GM13977 (cell line): ENCODE data around the gene RFX2.

ENCODE experiments used
- DNase-seq: peaks from one replicate; pipeline ENCODE4 v3.0.0; 2012; ENCODE audit warnings: low spot score
- in situ Hi-C: fragments of 300-500 bp; cut with MboI; formaldehyde crosslinking; loops from one replicate; pipeline ENCODE4 v1.12.0; 2022; ENCODE audit warnings: low sequenced_read_pairs, low pct_unique_long_range_greater_than_20kb, mixed read lengths, inconsistent platforms; ENCODE audit not compliant: unreplicated experiment
- TF ChIP-seq, protein P1 (sequence below): IDR thresholded peaks from 2 replicates; pipeline ENCODE4 v1.5.1; 2012; ENCODE audit warnings: mild to moderate bottlenecking, control low read depth; ENCODE audit not compliant: insufficient read depth; ENCODE audit errors: extremely low read depth, missing control alignments

Gene RFX2

DNA sequence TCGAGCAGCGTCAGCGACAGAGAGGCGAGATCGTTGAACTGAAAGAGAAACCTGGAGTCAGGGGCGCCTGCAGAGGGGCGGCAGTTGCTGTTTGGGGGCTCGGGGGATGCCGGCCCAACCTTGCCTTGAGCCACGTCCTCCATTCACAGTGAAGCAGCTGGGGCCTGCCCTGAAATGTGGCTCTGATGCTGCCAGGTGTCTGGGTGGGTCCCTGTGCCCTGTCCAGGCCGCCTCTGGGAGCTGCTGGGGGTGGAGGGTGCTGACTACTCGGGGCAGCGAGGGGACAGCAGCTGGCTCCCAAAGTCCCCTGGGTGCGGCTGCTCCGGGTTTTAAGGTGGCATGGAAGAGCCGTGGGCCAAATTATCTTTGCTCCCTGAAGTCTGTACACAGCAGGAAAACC, 114.7 kb downstream of the RFX2 start:
- TF ChIP-seq, protein P1, sequence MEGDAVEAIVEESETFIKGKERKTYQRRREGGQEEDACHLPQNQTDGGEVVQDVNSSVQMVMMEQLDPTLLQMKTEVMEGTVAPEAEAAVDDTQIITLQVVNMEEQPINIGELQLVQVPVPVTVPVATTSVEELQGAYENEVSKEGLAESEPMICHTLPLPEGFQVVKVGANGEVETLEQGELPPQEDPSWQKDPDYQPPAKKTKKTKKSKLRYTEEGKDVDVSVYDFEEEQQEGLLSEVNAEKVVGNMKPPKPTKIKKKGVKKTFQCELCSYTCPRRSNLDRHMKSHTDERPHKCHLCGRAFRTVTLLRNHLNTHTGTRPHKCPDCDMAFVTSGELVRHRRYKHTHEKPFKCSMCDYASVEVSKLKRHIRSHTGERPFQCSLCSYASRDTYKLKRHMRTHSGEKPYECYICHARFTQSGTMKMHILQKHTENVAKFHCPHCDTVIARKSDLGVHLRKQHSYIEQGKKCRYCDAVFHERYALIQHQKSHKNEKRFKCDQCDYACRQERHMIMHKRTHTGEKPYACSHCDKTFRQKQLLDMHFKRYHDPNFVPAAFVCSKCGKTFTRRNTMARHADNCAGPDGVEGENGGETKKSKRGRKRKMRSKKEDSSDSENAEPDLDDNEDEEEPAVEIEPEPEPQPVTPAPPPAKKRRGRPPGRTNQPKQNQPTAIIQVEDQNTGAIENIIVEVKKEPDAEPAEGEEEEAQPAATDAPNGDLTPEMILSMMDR, result no peak
- in situ Hi-C loops, result no loop called here
- DNase-seq, result no peak

DNA sequence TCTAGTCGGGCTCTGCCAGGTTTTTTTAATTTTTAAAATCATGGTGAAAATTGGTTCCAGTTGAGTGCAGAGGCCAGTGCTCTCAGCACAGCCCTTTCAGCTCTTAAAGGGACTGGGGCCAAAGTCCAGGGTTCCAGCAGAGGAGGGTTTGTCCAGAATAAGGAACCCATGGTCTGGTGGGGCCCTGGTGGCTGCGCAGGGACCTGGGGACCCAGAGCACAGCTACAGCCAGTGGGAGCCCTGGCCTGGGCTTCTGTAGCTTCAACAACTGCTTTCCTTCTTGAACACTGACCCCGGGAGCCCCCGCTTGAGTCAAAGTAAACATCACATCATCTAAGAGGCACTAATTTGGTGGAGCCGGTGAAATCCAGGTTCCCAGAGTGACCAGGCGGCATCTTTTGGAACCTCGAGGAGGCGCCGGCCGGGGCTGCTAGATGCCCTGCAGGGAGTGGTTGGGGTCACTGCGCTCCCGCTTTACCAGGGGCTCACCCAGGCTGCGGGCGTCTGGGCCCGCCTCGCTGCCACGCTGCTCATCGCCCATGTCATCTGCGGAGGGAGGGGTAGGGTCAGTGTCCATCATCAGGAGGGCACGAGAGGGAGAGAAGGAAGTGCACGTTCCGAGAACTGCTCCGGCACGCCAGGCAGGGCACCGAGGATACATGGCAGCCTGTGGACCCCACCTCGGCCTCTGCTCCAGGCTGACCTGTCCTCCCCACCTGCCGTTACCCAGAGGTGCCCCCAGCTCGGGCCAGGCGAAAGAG, 115.7 kb downstream of the RFX2 start:
- TF ChIP-seq, protein P1, result no peak
- DNase-seq, result no peak
- in situ Hi-C loops, result no loop called here

DNA sequence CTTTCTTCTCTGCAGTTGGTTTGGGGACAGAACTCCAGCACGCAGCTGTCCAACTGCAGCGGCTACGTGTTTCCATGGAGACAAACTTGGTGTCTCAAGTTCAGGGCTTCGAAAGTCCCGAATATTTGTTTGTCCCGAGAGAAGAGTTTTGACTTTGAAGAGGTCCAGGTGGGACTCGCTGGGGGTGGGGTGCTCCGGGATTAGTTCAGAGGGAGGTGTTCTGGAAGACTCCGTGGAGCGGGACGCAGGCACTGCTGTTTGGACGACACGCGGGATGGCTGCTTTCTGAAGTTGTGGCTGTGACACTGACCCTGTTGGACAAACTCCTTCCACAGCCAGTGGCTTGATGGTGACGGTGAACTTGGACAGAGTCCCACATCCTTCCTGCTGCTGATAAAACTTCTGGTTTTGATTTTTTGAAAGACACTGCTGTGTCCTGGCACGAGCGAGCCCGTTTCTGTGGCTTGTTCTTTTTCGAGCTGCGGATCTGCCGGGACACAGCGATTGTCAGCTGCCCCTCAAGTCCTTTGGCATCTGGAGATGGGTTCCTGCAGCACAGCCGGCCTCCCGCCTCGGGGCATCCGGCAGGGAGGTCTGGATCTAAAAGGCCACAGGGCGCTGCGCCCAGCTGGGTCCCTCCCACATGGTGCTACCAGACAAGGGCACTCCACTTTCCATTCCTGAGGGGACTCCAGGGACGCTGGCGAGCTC, 116.5 kb downstream of the RFX2 start:
- in situ Hi-C loops, result no loop called here
- no peak for DNase-seq
- TF ChIP-seq, protein P1, result no peak

DNA sequence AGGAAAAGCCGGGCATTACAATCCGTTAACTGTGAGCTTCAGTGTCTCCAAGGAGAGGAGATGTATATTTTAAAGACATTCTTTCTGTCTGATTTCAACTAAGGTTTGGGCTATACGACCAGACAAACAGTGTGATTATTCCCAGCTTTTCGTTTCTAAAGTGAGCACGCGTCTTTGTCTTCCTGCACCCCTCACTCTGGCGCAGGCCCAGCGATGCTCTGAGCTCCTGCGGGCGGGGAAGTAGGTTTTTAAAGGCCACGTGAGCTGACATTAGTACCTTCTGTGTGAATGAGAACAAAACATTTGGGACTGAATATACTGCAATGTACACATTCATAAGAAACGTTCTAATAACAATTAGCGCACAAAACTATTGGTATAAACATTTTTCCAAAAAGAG, 117.1 kb downstream of the RFX2 start:
- TF ChIP-seq, protein P1, result no peak
- in situ Hi-C loops, result no loop called here
- DNase-seq, result no peak

DNA sequence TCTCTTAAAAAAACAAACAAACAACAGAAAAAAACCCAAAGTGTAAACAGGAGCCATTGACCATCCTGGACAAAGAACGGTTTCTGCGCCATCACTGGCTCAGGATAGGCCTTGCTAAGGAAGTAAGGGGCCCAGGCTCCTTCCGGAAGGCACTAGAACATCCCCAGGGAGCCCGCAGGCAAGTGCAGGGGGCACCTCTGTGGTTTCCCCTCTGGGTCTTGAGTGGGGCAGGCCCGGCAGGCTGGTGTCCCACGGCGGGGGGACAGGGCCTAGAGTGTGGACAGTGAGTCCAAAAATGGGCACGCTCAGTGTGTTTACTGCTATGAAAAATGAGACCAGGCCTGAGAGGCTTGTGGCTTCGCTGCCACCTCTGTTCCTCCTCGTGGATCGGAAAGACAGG, 117.5 kb downstream of the RFX2 start:
- DNase-seq, result no peak
- TF ChIP-seq, protein P1, result no peak
- in situ Hi-C loops, result no loop called here

DNA sequence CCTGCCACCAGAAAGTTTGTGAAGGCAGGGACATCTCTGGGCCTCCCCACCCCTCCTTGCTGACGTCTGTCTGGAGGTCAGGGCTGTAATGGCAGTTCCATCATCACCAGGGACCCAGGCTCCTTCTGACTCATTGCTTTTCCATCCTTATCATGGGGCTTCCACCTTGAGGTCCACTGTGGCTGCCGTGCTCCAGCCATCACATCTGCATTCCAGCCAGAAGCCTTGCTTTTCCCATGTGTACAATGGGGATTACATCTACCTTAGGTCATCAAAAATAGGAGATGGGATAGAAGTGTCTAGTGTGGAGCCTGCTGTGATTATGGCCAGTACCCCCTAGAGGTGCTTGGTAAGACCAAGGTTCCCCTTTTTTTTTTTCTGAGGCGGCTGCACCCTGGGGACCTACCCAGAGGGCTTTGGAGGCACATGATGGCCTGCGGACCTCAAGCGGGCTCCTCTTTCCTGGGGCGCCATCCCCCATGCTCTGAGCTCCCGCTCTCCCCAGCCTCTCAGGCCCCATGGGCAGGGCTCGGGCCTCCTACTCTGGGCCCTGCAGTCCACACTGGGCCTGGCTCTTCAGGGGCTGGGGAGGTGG, 119.0 kb downstream of the RFX2 start:
- TF ChIP-seq, protein P1, result no peak
- DNase-seq, result no peak
- in situ Hi-C loops, result no loop called here
